IPS-15b (cell line): Measurements from ENCODE around the gene DOCK1.
"Not testable (repeated sequence)": the region's sequence is repeated elsewhere in the genome, so short reads cannot be mapped to it uniquely, and the experiment has no call there.

ENCODE experiments used
- H3K27me3 ChIP-seq: one replicate; pipeline ENCODE4 v1.6.1; 2013; ENCODE audit warnings: low read length; ENCODE audit not compliant: control insufficient read depth, insufficient read depth
- H3K36me3 ChIP-seq: one replicate; pipeline ENCODE4 v1.6.1; 2013; ENCODE audit warnings: low read length; ENCODE audit not compliant: control insufficient read depth, insufficient read depth
- H3K4me1 ChIP-seq: one replicate; pipeline ENCODE4 v1.6.1; 2013; ENCODE audit warnings: mild to moderate bottlenecking, low read length; ENCODE audit not compliant: control insufficient read depth, insufficient read depth
- H3K4me3 ChIP-seq: one replicate; pipeline ENCODE4 v1.5.1; 2013; ENCODE audit warnings: low read depth, low read length
- H3K9ac ChIP-seq: one replicate; pipeline ENCODE4 v1.6.1; 2013; ENCODE audit warnings: low read depth, mild to moderate bottlenecking, low read length
- H3K9me3 ChIP-seq: one replicate; pipeline ENCODE4 v1.6.1; 2013; ENCODE audit warnings: mild to moderate bottlenecking, low read length; ENCODE audit not compliant: control insufficient read depth, insufficient read depth

DOCK1 gene

GRCh38 chr10:126929391-126929790 is 24.2 kb downstream of the DOCK1 start:
- Histone ChIP-seq H3K27me3 (no peaks in the 10 kb centered on the region), H3K4me1 (no peaks in the 10 kb centered on the region), H3K36me3 (peaks cover 9% of the 10 kb centered on the region), H3K4me3 (no peak overlapping the region), H3K9me3 (no peaks in the 10 kb centered on the region), H3K9ac (no peak overlapping the region)

GRCh38 chr10:126930131-126930882 is 25.1 kb downstream of the DOCK1 start:
- H3K27me3 ChIP-seq, result no peaks in the 10 kb centered on the region
- peaks cover 2% of the 10 kb centered on the region for H3K4me1 ChIP-seq
- H3K9me3 ChIP-seq, result no peaks in the 10 kb centered on the region
- H3K9ac ChIP-seq, result no peak overlapping the region
- H3K4me3 ChIP-seq, result no peak overlapping the region
- H3K36me3 ChIP-seq, result peaks cover 9% of the 10 kb centered on the region

GRCh38 chr10:126930883-126931503 is 25.8 kb downstream of the DOCK1 start:
- no peaks in the 10 kb centered on the region for H3K9me3 ChIP-seq
- peaks cover 2% of the 10 kb centered on the region for H3K4me1 ChIP-seq

DNA sequence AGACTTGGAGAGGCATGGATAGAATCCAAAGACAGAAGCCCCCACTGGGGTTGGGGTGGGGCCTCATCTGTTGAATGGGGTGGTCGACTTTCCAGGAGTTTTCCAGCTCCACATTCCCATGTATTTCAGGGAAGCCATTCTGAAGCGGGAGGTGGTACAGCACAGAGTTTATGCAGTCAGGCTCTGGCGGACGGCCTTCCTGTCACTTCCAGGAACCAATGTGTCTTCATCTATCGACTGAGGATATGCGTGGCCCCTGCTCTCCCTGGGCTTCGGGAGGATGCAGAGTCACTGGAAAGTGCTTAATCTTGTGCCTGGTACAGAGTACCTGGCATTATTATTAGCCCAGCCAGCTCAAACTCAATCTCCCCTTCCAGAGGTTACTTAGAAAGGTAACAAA is 26.3 kb downstream of the DOCK1 start:
- Histone ChIP-seq H3K4me1 (peaks cover 2% of the 10 kb centered on the region), H3K9me3 (no peaks in the 10 kb centered on the region), H3K9ac (no peak overlapping the region), H3K4me3 (no peak overlapping the region), H3K27me3 (no peaks in the 10 kb centered on the region), H3K36me3 (peaks cover 9% of the 10 kb centered on the region)

More at GRCh38 chr10:126930883-126931503, 25.8 kb downstream of the DOCK1 start:
- H3K9ac ChIP-seq, result no peak overlapping the region
- no peak overlapping the region for H3K4me3 ChIP-seq
- peaks cover 9% of the 10 kb centered on the region for H3K36me3 ChIP-seq
- no peaks in the 10 kb centered on the region for H3K27me3 ChIP-seq

GRCh38 chr10:126932516-126932915 is 27.3 kb downstream of the DOCK1 start:
- no peaks in the 10 kb centered on the region for H3K27me3 ChIP-seq
- H3K4me1 ChIP-seq, result peaks cover 2% of the 10 kb centered on the region
- no peak overlapping the region for H3K9ac ChIP-seq
- H3K4me3 ChIP-seq, result no peak overlapping the region
- no peaks in the 10 kb centered on the region for H3K9me3 ChIP-seq
- peaks cover 9% of the 10 kb centered on the region for H3K36me3 ChIP-seq

DNA sequence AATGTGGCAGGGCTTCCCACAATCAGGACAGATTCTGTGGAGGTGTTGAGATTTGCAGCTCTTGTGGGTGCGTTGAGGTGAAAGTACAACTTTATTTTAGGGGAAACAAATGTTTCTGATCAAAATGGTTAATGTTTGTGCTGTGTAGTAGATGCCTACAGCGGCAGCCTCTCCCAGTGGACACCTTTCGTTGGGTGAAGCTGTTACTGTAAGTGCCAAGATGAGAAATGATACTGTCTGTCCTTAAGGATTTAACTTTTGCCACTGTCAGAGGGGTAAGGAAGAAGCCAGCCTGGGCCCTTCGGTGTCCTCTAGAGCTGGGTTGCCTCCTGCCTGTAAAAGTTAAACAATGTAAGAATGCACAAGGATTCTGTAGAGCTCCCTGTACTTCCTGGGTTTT is 27.9 kb downstream of the DOCK1 start:
- Histone ChIP-seq H3K9me3 (no peaks in the 10 kb centered on the region), H3K4me3 (no peak overlapping the region), H3K4me1 (peaks cover 2% of the 10 kb centered on the region), H3K36me3 (peaks cover 8% of the 10 kb centered on the region), H3K27me3 (no peaks in the 10 kb centered on the region), H3K9ac (no peak overlapping the region)

DNA sequence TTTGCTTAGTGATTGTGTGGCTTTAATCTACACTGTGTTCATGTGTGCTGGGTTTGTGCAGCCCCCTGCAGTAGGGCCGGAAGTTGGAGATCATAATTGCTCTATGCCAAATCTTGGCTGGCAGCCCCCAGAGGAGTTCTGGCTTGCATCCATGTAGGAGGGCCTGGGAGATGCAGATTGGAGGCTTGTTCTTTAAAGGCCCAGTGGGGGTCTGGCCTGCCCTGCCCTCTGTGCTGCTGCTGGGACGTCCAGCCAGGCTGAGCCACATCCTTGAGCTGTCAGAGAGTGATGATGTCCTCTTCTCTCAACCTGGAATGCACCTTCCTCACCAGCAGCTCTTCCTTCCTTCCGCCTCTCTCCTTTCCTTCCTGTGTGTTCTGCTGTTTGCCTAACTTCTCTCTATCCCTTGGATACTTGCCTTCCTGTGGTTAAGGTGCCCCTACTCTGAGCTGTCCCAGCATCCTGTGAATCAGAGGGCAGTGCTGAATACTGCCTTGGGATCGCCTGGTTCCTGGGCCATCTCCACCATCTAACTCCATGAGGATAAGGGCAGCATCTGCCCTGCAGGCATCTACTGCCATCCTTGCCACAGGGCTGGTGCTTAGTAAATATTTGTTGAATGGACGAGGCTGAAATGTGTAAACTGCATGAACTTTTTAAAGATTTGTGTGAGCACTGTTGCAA is 30.2 kb downstream of the DOCK1 start:
- Histone ChIP-seq H3K4me3 (no peak overlapping the region), H3K27me3 (no peaks in the 10 kb centered on the region), H3K4me1 (peaks cover 2% of the 10 kb centered on the region), H3K9ac (no peak overlapping the region), H3K9me3 (no peaks in the 10 kb centered on the region), H3K36me3 (peaks cover 2% of the 10 kb centered on the region)

- Histone ChIP-seq H3K4me3 (no peak overlapping the region), H3K4me1 (peaks cover 2% of the 10 kb centered on the region), H3K9me3 (no peaks in the 10 kb centered on the region), H3K36me3 (peaks cover 2% of the 10 kb centered on the region), H3K27me3 (no peaks in the 10 kb centered on the region), H3K9ac (no peak overlapping the region)
These were observed 31.8 kb downstream of the DOCK1 start for GRCh38 chr10:126937026-126937425.

- not testable (repeated sequence) for H3K36me3 ChIP-seq, H3K4me3 ChIP-seq, H3K9me3 ChIP-seq, H3K4me1 ChIP-seq, H3K27me3 ChIP-seq, H3K9ac ChIP-seq
These were observed 32.9 kb downstream of the DOCK1 start for GRCh38 chr10:126938121-126938520.

DNA sequence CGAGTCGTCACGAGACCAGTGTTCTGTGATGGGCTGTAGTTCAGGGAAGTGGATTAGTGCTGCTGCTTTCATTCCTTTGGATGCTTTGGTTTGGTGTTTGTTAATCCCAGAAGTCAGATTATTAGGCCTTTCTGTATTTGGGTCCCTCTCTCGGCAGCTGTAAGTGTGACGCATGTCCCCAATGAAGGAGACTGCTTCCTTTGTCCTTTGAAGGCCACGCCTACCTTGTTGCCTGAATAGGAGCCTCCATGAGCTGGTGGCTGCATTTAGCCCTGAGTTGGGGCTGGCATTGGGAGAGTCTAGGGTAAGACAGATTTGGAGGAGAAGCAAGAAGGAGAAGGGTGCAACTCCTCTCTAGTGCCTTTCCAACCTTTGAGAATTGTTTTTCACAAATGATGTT is 34.5 kb downstream of the DOCK1 start:
- Histone ChIP-seq H3K9me3 (no peaks in the 10 kb centered on the region), H3K4me3 (no peak overlapping the region), H3K4me1 (peaks cover 2% of the 10 kb centered on the region), H3K9ac (no peak overlapping the region), H3K27me3 (no peaks in the 10 kb centered on the region), H3K36me3 (no peaks in the 10 kb centered on the region)

GRCh38 chr10:126940670-126941310 is 35.6 kb downstream of the DOCK1 start:
- H3K9ac ChIP-seq, result no peak overlapping the region
- H3K27me3 ChIP-seq, result no peaks in the 10 kb centered on the region
- H3K4me3 ChIP-seq, result no peak overlapping the region
- peaks cover 3% of the 10 kb centered on the region for H3K36me3 ChIP-seq
- no peaks in the 10 kb centered on the region for H3K4me1 ChIP-seq
- no peaks in the 10 kb centered on the region for H3K9me3 ChIP-seq
